Measurements from ENCODE around the gene FFAR2.

Gene FFAR2

GRCh38 chr19:35425682-35426081, 22.4 kb upstream of the FFAR2 start:
- no peak for DNase-seq (ENCODE audit: low read depth)

DNA sequence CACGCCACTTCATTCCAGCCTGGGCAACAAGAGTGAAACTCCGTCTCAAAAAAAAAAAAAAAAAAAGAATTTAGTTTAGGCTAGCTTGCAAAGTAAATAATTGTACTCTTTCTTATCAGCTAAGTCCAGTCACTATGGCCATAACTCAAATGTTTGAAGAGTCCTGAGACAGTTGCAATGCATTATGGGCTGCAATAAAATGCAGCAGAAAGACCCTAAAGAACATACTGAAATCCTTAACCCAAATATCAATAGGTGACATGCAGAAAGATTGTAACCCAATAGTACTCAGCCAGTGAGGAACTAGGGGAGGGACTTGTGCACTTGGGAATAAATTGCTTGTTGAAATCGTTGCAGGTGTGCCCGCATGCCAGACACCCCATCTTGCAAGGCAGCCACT, 20.9 kb upstream of the FFAR2 start:
- DNase-seq (ENCODE audit: low read depth), result no peak

DNA sequence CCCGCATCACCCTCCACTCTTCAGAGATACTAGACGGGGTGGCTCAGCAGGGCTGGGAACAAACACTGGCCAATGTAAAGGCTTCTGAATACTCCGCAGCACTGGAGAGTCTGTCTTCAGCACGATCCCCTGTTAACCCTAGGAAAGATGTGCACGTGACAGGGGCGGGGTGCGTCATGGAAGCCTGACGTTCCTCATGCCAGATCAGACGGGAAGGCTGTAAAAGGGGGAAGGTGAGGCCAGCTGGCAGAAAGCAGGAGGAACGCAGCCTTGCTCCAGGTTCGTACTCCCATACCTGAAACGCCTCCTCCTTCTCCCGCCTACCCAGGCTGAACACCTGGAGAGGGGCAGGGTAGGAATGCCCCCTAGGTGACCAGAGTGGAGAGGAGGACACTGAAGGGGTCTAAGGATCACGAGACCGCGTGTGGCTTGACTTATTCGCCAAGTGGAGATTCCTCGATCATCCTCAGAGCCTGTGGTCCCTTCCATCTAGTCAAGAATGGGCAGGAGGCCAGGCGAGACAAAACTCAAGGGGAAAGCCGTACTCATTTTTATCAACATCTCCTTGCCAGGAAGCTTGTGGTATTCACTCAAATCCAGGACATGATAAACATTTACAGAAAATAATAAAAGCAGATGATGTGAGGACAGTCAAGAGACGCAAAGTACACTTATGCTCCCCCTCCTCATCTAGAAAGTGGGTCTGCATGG, 18.2 kb upstream of the FFAR2 start:
- no peak for DNase-seq (ENCODE audit: low read depth)

DNA sequence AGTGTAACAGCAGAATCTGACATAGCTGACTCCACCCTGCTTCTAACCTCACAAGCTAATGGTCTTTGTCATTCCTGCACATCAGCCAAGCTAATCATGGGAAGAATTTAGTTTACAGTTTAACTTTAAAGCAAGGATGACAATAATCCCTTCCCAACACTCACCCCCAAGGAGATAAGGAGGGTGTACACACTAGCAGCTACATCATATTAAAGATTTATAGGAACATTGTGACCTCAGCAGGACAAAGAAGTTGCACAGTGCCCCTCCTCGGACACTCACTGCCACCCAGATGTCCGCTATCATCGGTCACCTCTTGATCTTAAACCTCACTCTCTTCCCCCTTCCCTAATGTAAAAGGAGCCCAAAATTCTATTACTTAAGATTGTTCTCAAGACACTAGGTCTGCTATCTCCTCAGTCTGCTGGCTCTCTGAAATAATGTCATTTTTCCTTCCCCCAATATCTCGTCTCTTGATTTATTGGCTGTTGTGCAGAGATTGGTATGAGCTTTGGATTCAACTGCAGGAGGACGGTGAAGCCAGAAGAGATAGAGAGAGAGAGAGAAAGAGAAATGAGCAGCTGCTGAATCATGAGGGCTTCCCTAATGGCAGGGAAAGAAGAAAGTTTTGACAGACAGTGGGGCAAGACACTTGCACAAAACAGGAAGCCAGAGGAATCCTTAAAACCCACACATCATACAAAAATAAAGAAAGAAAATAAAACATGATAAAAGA, 17.5 kb upstream of the FFAR2 start:
- no peak for DNase-seq (ENCODE audit: low read depth)

GRCh38 chr19:35431145-35431807, 16.8 kb upstream of the FFAR2 start:
- no peak for DNase-seq (ENCODE audit: low read depth)

GRCh38 chr19:35432911-35433310, 15.1 kb upstream of the FFAR2 start:
- DNase-seq (ENCODE audit: low read depth), result no peak

DNA sequence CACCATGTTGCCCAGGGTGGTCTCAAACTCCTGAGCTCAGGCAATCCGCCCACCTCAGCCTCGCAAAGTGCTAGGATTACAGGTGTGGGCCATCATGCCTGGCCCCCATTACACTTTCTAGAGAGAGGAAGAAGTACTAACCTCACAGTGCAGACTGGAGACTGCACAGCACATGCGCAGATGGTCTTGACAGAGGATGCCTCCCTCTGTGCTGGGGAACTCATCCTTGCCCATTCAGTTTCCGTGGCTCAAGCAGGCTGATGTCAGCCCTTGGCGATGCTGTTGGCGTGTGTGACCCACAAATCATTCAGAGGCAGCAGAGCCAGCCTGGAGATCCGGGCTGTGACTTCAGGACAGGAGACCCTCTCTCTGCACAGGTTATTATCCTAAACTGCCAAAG, 14.6 kb upstream of the FFAR2 start:
- DNase-seq (ENCODE audit: low read depth), result no peak

GRCh38 chr19:35435896-35436295, 12.2 kb upstream of the FFAR2 start:
- DNase-seq (ENCODE audit: low read depth), result no peak

GRCh38 chr19:35436477-35437405, 11.3 kb upstream of the FFAR2 start:
- no peak for DNase-seq (ENCODE audit: low read depth)

- no peak for DNase-seq (ENCODE audit: low read depth)
Measured at GRCh38 chr19:35437406-35437951, 10.6 kb upstream of the FFAR2 start.

GRCh38 chr19:35438096-35438495, 10.0 kb upstream of the FFAR2 start:
- no peak for DNase-seq (ENCODE audit: low read depth)

GRCh38 chr19:35438527-35438926, 9.5 kb upstream of the FFAR2 start:
- no peak for DNase-seq (ENCODE audit: low read depth)

DNA sequence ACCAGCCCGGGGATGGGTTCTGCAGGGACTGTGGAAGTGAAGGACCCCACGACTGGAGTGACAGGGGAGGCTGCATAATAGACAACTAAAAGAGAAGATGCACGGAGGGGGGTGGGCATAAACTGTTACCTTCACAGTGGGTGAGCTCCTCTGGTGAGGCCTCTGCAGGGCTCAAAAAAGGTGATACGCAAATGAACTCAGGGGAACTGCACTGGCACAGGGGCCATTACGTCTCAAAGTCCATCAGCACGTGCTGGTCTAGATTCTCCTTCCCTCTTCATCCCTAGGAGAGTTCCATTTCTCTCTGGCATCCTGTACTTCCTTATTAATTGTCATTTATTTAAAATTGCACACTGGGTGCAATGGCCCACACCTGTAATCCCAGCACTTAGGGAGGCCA, 8.1 kb upstream of the FFAR2 start:
- no peak for DNase-seq (ENCODE audit: low read depth)

DNA sequence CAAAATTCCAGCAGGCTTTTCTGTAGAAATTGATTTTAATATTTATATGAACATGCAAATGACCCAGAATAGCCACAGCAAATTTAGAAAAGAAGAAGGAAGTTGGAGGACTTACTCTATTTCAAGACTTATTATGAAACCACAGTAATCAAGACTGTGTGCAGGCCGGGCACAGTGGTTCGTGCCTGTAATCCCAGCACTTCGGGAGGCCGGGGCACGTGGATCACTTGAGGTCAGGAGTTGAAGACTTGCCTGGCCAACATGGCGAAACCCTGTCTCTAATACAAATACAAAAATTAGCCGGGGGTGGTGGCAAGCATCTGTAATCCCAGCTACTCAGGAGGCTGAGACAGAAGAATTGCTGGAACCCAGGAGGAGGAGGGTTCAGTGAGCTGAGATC, 6.0 kb upstream of the FFAR2 start:
- no peak for DNase-seq (ENCODE audit: low read depth)

- DNase-seq (ENCODE audit: low read depth), result no peak
Measured at GRCh38 chr19:35444735-35445134, 3.3 kb upstream of the FFAR2 start.

GRCh38 chr19:35445826-35446593, 2.0 kb upstream of the FFAR2 start:
- DNase-seq (ENCODE audit: low read depth), result no peak

- no peak for DNase-seq (ENCODE audit: low read depth)
Measured at GRCh38 chr19:35449359-35450043, 1.4 kb downstream of the FFAR2 start.

DNA sequence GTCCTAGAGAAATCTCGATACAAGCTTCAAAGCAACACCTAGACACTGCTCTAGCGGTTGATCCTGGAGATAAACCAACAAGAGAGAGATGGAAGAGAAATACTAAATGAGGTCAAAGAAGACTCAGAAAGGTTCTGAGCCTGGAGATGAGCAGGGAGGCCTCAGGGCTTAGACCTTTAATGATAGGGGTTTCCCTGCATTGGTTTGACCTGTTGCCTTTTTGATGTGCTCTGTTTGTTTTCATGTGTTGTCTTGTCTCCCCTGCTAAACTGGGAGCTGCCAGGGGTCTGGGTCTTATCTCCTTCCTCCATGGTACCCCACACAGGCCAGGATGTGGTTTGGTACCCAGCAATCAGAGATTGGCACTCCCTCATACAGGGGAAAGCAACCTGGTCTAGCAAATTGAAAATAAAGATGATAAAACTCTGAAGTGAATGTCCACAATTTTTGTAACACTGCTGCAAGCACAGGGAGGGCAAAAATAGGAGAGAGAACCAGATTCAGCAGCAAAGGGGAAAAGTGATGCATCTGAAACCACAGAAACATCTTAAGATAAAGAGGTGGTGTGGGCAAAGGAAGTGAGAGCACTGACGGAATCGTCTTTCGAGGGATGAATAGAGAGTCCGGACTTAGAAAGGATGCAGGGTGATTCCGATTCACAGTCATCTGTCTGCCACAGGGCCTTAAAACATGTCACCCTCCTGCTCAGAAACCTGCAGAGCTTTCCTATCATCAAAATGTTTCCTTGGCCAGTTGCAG, 3.5 kb downstream of the FFAR2 start:
- DNase-seq (ENCODE audit: low read depth), result no peak

DNA sequence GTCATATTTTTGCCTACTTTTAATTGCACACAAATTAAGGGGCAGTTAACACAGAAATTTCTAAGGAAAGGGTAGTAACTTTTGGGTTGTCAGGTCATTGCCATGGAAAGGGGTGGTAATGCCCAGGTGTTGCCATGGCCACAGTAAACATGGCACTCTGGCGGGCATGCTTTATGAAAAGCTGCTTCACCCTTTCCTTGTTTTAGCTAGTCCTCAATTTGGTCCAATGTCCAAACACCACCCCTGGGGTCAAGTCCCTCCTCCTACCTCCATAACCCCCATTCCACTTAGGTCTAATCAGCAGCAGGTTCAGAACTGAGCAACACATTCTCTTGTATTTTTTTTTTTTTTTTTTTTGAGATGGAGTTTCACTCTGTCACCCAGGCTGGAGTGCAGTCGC, 6.6 kb downstream of the FFAR2 start:
- DNase-seq (ENCODE audit: low read depth), result no peak

Measured in stimulated activated CD4-positive, alpha-beta T cell treated with anti-CD3 and anti-CD28 coated beads, Interleukin-2, amount 100 ng/mL, for 4 hours (primary cell).